ENCODE data around the gene ZNF524. TPM values are rescaled to one million over a fixed set of nuclear protein-coding genes. Genes with fewer than 3 reads are reported as not detected.
"Not testable (repeated sequence)": the region's sequence is repeated elsewhere in the genome, so short reads cannot be mapped to it uniquely, and the experiment has no call there.

ZNF524 gene
- total and polyA plus RNA-seq, 9 donors = 7.0 to 11.6 (median 9.3) TPM

DNA sequence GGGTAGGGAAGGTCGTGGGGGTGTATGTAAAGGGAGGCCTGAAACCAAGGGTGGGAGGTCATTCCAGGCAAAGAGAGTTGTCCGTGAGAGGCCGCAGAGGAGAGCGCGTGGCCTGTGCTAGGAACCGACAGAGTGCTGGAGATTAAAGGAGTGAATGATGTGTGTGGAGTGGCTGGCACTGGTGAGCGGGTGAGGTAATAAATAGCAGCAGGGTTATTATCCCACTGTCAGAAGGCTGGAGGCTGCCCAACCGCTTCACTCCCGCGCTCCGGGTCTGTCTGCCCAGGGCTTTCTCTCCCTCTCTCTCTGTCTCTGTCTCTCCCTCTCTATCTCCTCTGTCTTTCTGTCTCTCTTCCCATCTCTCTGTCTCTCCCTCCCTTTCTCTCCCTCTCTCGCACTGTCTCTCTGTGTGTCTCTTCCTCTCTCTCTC lies 36.8 kb upstream of the ZNF524 start:
- H3K4me3 ChIP-seq (ENCODE audit: low read length) = no peak overlapping the region
- WGBS (ENCODE audit: insufficient coverage) = 24% methylated on average over 11 of the region's 12 CpGs

DNA sequence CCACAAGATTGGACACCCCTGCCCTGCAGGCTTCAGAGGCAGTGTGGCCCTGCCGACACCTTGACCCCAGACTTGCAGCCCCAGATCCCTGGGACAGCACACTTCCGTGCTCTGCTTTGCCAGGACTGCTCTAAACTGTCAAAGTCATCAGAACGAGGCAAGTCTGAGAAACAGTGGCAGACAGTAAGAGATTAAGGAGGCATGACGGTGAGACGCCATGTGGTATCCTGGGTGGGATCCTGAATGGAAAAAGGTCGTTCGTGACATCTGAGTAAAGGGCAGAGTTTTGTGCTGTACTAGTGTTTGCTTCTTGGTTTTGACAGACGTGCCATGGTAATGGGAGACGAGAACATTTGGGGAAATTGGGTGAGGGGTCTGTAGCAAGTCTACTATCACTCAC lies 33.3 kb upstream of the ZNF524 start:
- 26% methylated on average over 6 of the region's 9 CpGs for WGBS (ENCODE audit: insufficient coverage)
- Histone ChIP-seq H3K4me3 (ENCODE audit: low read length) (no peak overlapping the region), H3K36me3 (ENCODE audit: control insufficient read depth, insufficient read depth, low read length) (no peaks in the 10 kb centered on the region), H3K27me3 (ENCODE audit: control insufficient read depth, insufficient read depth, low read length) (peaks cover 10% of the 10 kb centered on the region), H3K4me1 (ENCODE audit: control insufficient read depth, insufficient read depth, low read length) (peaks cover 10% of the 10 kb centered on the region), H3K27ac (ENCODE audit: low read length) (no peak overlapping the region), H3K9me3 (replicated peaks; ENCODE audit: control insufficient read depth, low read depth, low read length) (no peaks in the 10 kb centered on the region)
- DNase-seq = no peak

More for the DNA sequence above, 36.8 kb upstream of the ZNF524 start:
- no peaks in the 10 kb centered on the region for H3K36me3 ChIP-seq (ENCODE audit: control insufficient read depth, insufficient read depth, low read length)
- DNase-seq = peak; percentile 60
- peak overlapping the region; percentile 7 for H3K27ac ChIP-seq (ENCODE audit: low read length)
- peaks cover 16% of the 10 kb centered on the region for H3K27me3 ChIP-seq (ENCODE audit: control insufficient read depth, insufficient read depth, low read length)
- peaks cover 10% of the 10 kb centered on the region for H3K4me1 ChIP-seq (ENCODE audit: control insufficient read depth, insufficient read depth, low read length)
- peaks cover 3% of the 10 kb centered on the region for H3K9me3 ChIP-seq (replicated peaks; ENCODE audit: control insufficient read depth, low read depth, low read length)

DNA sequence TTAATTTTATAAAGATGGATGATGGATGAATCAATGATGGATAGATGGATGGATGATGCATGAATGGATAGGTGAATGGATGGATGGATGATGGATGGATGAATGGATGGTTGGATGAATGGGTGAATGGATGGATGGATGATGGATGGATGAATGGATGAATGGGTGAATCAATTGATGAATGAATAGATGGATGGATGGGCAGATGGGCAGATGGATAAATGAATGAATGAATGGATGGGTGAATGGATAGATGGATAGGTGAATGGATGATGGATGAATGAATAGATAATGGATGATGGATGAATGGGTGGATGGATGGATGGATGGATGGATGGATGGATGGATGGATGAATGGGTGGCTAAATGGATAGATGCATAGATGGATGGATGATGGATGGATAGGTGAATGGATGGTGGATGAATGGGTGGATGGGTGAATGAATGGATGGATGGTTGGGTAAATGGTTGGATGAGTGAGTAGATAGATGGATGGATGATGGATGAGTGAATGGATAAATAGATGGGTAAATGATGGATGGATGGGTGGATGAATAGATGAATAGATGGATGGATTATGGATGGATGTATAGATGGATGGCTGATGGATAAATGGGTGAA lies 32.3 kb upstream of the ZNF524 start:
- H3K27ac ChIP-seq (ENCODE audit: low read length) = no peak overlapping the region
- DNase-seq = no peak
- H3K9me3 ChIP-seq (replicated peaks; ENCODE audit: control insufficient read depth, low read depth, low read length) = no peaks in the 10 kb centered on the region
- H3K4me3 ChIP-seq (ENCODE audit: low read length) = no peak overlapping the region
- no peaks in the 10 kb centered on the region for H3K36me3 ChIP-seq (ENCODE audit: control insufficient read depth, insufficient read depth, low read length)
- peaks cover 10% of the 10 kb centered on the region for H3K27me3 ChIP-seq (ENCODE audit: control insufficient read depth, insufficient read depth, low read length)
- peaks cover 10% of the 10 kb centered on the region for H3K4me1 ChIP-seq (ENCODE audit: control insufficient read depth, insufficient read depth, low read length)

DNA sequence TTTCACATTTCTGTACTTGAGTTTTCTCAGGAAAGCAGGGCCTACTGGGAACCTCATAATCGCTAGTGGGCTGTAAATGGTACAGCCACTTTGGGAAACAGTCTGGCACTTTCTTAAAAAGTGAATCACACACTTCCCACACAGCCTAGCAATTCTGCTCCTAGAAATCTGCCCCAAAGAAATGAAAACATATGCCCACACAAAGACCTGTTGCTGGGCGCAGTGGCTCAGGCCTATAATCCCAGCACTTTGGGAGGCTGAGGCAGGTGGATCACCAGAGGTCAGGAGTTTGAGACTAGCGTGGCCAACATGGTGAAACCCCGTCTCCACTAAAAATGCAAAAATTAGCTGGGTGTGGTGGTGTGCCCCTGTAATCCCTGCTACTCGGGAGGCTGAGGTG lies 30.6 kb upstream of the ZNF524 start:
- H3K27me3 ChIP-seq (ENCODE audit: control insufficient read depth, insufficient read depth, low read length); H3K36me3 ChIP-seq (ENCODE audit: control insufficient read depth, insufficient read depth, low read length); H3K27ac ChIP-seq (ENCODE audit: low read length); H3K4me1 ChIP-seq (ENCODE audit: control insufficient read depth, insufficient read depth, low read length); DNase-seq; H3K9me3 ChIP-seq (replicated peaks; ENCODE audit: control insufficient read depth, low read depth, low read length); H3K4me3 ChIP-seq (ENCODE audit: low read length): not testable (repeated sequence)
- WGBS (ENCODE audit: insufficient coverage) = 77% methylated on average over 4 of the region's 5 CpGs

DNA sequence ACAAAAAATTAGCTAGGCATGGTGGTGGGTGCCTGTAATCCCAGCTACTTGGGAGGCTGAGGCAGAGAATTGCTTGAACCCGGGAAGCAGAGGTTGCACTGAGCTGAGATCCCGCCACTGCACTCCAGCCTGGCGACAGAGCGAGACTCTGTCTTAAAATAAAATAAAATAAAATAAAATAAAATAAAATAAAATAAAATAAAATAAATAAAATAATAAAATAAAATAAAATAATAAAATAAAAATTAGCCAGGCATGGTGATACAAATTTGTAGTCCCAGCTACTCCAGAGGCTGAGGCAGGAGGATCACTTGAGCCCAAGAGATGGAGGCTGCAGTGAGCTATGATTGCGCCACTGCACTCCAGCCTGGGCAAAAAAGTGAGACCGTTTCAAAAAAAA lies 26.2 kb upstream of the ZNF524 start:
- H3K27ac ChIP-seq (ENCODE audit: low read length); H3K4me3 ChIP-seq (ENCODE audit: low read length); H3K27me3 ChIP-seq (ENCODE audit: control insufficient read depth, insufficient read depth, low read length); DNase-seq; H3K9me3 ChIP-seq (replicated peaks; ENCODE audit: control insufficient read depth, low read depth, low read length); H3K4me1 ChIP-seq (ENCODE audit: control insufficient read depth, insufficient read depth, low read length): not testable (repeated sequence)
- H3K36me3 ChIP-seq (ENCODE audit: control insufficient read depth, insufficient read depth, low read length) = peaks cover 21% of the 10 kb centered on the region
- no CpG with 5 or more reads among the region's 6 CpGs for WGBS (ENCODE audit: insufficient coverage)

DNA sequence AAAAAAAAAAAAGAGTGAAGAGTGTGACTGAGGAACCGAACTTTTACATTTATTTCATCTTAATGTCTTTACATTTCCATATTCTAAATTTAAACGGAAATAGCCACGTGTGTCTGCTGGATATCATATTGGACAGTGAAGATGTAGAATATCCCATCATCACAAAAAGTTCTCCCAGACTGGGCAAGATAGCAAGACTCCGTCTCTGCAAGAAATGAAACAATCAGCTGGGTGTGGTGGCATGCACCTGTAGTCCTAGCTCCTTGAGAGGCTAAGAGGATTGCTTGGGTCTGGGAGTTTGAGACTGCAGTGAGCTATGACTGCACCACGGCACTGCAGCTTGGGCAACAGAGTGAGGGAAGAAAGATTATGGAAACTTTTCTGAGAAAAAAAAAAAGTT lies 23.3 kb upstream of the ZNF524 start:
- 100% methylated on average over 2 of the region's 5 CpGs for WGBS (ENCODE audit: insufficient coverage)
- Histone ChIP-seq H3K27ac (ENCODE audit: low read length) (no peak overlapping the region), H3K27me3 (ENCODE audit: control insufficient read depth, insufficient read depth, low read length) (no peaks in the 10 kb centered on the region)

DNA sequence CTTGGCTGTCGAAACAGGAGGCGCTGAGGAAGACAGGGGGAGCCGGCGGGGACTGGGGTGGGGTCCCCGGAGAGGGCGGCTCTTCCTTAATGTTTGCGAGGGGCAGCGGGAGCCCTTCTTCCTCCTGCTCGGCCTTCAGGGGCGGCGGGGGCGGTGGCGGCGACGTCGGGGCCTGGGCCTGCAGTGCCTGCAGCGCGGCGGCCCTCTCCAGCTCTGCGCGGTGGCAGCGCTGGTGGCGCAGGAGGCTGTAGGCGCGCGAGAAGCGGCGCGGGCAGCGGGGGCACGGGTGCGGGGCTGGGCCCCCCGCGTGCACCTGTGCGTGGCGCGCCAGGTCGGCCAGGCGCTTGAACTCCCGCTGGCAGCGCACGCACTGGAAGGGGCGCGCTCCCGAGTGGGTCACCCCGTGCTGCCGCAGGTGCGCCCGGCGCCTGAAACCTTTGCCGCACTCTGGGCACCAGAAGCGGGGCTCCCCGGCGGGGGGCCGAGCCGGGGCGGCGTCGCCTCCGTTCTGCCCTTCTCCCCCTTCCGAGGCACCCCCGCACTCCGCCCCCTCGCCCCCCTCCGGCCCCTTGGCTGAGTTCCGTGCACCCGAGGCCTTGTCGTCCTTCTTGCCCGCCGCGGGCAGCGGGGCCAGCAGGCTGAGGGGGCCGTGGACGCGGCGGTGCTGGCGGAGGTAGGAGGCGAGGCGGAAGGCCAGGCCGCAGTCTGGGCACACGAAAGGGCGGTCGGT lies 21.9 kb upstream of the ZNF524 start:
- Histone ChIP-seq H3K27ac (ENCODE audit: low read length) (no peak overlapping the region), H3K27me3 (ENCODE audit: control insufficient read depth, insufficient read depth, low read length) (no peaks in the 10 kb centered on the region), H3K4me1 (ENCODE audit: control insufficient read depth, insufficient read depth, low read length) (peaks cover 10% of the 10 kb centered on the region), H3K4me3 (ENCODE audit: low read length) (no peak overlapping the region), H3K36me3 (ENCODE audit: control insufficient read depth, insufficient read depth, low read length) (peaks cover 21% of the 10 kb centered on the region), H3K9me3 (replicated peaks; ENCODE audit: control insufficient read depth, low read depth, low read length) (no peaks in the 10 kb centered on the region)
- 93% methylated on average over 77 of the region's 83 CpGs for WGBS (ENCODE audit: insufficient coverage)
- DNase-seq = no peak

More for the DNA sequence above, 23.3 kb upstream of the ZNF524 start:
- H3K4me3 ChIP-seq (ENCODE audit: low read length) = no peak overlapping the region
- H3K4me1 ChIP-seq (ENCODE audit: control insufficient read depth, insufficient read depth, low read length) = peaks cover 10% of the 10 kb centered on the region
- no peak for DNase-seq
- H3K36me3 ChIP-seq (ENCODE audit: control insufficient read depth, insufficient read depth, low read length) = peaks cover 21% of the 10 kb centered on the region
- no peaks in the 10 kb centered on the region for H3K9me3 ChIP-seq (replicated peaks; ENCODE audit: control insufficient read depth, low read depth, low read length)

DNA sequence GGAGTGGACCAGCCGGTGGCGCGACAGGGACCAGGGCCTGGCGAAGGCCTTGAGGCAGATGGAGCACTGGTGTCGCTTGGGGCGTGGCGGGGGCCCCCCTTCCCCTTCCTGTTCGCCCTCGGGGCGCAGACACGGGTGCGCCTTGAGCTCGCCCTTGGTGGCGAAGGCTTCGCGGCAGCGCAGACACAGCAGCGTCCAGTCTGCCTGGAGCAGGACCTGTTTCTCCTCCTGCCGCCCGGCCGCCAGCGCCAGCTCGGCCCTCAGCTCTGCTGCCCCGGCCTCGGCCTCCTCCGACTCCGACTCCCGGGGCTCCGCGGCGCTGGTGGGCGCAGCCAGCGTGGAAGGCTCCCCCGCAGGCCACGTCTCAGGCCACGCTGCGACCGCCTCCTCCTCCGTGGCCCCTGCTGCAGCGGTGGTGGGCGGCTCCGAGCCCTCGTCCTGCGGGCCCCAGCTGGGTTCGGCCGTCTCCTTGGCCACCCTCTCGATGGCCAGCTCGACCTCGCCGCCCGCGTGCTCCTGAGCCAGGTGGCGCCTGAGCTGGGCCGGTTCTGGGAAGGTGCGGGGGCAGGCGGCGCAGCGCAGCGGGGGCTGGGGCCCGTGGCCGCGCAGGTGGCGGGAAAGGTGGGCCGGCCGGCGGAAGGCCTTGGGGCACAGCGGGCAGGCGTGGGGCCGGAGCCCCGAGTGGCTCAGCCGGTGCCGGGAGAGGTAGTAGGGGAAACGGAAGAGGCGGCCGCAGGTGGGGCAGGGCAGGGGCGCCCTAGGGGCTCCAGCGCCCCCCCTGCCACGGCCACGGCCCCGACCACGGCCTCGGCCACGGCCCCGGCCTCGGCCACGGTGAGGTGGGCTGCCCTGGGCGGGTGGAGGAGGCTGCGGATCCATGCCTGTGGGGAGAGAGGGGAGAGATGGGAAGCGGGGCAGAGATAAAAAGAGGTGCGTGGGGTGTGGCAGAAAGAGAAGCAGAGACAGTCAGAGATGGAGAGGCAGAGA lies 21.0 kb upstream of the ZNF524 start:
- Histone ChIP-seq H3K4me1 (ENCODE audit: control insufficient read depth, insufficient read depth, low read length) (peaks cover 10% of the 10 kb centered on the region), H3K36me3 (ENCODE audit: control insufficient read depth, insufficient read depth, low read length) (peaks cover 21% of the 10 kb centered on the region), H3K27ac (ENCODE audit: low read length) (no peak overlapping the region), H3K27me3 (ENCODE audit: control insufficient read depth, insufficient read depth, low read length) (no peaks in the 10 kb centered on the region), H3K9me3 (replicated peaks; ENCODE audit: control insufficient read depth, low read depth, low read length) (no peaks in the 10 kb centered on the region), H3K4me3 (ENCODE audit: low read length) (peak overlapping the region; percentile 95)
- 91% methylated on average over 87 of the region's 90 CpGs for WGBS (ENCODE audit: insufficient coverage)
- DNase-seq = no peak

DNA sequence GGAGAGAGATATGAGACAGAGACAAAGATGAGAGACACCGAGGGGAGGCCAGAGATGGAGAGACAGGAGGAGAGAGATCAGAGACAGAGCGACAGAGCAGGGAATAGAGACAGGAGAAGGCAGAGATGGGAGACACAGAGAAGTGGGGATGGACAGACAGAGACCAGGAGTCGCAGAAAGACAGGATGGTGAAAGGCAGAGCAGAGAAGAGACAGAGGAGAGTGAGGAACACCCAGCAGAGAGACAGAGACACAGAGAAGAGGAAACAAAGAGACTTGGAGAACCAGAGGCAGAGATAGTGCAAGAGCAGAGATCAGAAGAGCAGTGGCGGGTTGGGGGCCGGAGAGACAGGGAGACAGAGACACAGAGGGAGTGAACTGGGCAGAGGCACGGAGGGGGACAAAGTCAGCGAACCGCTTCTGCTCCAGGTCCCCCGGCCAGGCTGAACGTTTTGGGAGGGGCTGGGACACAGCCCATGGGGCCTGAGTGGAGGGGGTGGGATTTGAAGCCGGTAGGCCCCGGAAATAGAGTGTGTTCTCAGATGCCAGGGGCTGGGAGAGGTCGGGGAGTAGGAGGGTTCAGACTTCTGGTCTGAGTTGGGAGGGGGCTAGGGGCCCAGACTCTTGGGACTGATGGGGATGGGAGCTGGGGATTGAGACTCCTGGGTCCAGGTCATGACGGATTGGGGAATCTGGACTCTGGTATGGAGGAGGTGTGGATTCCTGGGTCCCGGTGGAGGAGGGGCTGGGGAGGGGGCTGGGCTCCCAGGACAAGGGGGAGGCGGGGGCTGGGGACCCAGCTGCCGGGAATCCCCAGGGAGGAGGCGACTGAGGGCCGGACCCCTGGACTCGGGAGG lies 20.1 kb upstream of the ZNF524 start:
- Histone ChIP-seq H3K36me3 (ENCODE audit: control insufficient read depth, insufficient read depth, low read length) (peaks cover 21% of the 10 kb centered on the region), H3K9me3 (replicated peaks; ENCODE audit: control insufficient read depth, low read depth, low read length) (no peaks in the 10 kb centered on the region), H3K4me3 (ENCODE audit: low read length) (peak overlapping the region; percentile 95), H3K27me3 (ENCODE audit: control insufficient read depth, insufficient read depth, low read length) (no peaks in the 10 kb centered on the region), H3K27ac (ENCODE audit: low read length) (peak overlapping the region; percentile 94), H3K4me1 (ENCODE audit: control insufficient read depth, insufficient read depth, low read length) (peaks cover 13% of the 10 kb centered on the region)
- DNase-seq = peak; percentile 82
- 7% methylated on average over 19 of the region's 20 CpGs for WGBS (ENCODE audit: insufficient coverage)
